Vagina (tissue), 2 donors: ENCODE data around the gene DHPS.

Experiments used
- POLR2A ChIP-seq, 2 donors: fragments of 450-650 bp; IDR thresholded peaks; one replicate each; pipeline ENCODE4 v1.6.1; 2017; ENCODE audit warnings: antibody characterized with exemption in 2 of 2, mild to moderate bottlenecking in 2 of 2, moderate library complexity in 2 of 2
- TF ChIP-seq, protein P1 (sequence below), 3 experiments: fragments of 450-650 bp in 2 of 3; fragments of 200-600 bp in 1 of 3; sonication (generic) in 1 of 3; IDR thresholded peaks; one replicate each; pipeline ENCODE4 v1.5.1; 2017 to 2019; ENCODE audit warnings: antibody characterized with exemption in 3 of 3, mild to moderate bottlenecking in 2 of 3, moderate library complexity in 2 of 3

DNA sequence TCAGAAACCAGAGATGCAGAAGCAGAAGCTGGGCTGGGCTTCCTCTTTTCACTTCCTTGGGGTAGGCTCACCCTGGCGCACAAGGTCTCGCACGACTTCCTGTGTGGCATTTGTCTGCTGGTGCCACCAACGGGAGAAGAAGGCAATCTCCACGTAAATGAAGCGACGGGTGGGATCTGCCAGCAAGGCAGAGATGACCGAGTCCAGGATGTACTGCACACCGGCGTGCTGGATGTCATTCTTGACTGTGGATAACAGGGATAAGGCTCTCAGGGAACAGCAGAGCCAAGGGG lies 16.5 kb downstream of the DHPS start:
- TF ChIP-seq, protein P1, sequence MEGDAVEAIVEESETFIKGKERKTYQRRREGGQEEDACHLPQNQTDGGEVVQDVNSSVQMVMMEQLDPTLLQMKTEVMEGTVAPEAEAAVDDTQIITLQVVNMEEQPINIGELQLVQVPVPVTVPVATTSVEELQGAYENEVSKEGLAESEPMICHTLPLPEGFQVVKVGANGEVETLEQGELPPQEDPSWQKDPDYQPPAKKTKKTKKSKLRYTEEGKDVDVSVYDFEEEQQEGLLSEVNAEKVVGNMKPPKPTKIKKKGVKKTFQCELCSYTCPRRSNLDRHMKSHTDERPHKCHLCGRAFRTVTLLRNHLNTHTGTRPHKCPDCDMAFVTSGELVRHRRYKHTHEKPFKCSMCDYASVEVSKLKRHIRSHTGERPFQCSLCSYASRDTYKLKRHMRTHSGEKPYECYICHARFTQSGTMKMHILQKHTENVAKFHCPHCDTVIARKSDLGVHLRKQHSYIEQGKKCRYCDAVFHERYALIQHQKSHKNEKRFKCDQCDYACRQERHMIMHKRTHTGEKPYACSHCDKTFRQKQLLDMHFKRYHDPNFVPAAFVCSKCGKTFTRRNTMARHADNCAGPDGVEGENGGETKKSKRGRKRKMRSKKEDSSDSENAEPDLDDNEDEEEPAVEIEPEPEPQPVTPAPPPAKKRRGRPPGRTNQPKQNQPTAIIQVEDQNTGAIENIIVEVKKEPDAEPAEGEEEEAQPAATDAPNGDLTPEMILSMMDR (IDR thresholded peaks at IDR 0.05), result no peak
- TF ChIP-seq POLR2A (IDR thresholded peaks at IDR 0.05), result no peak
